K562 (cell line): ENCODE results near the gene CDC6. TPM values are rescaled to one million over a fixed set of nuclear protein-coding genes. Genes with fewer than 3 reads are reported as not detected.

Experiments
- ETV1 ChIP-seq: fragments of 450-650 bp; conservative IDR thresholded peaks from 2 replicates; pipeline ENCODE4 v1.6.1; 2016; ENCODE audit warnings: missing genetic modification characterization, control low read depth, low read depth, missing compliant biosample characterization
- GTF2B ChIP-seq: IDR thresholded peaks from 2 replicates; pipeline ENCODE4 v1.6.1; 2011; ENCODE audit not compliant: insufficient read length; ENCODE audit errors: extremely low read depth
- HNRNPLL ChIP-seq: fragments of 200-400 bp; formaldehyde crosslinking; IDR thresholded peaks from 2 replicates; pipeline ENCODE4 v1.6.1; 2017; ENCODE audit warnings: low read length, low read depth, mild to moderate bottlenecking; ENCODE audit not compliant: poor library complexity, severe bottlenecking
- KDM5B ChIP-seq: fragments of 200-600 bp; sonication (generic); IDR thresholded peaks from 2 replicates; pipeline ENCODE4 v1.6.1; 2012; ENCODE audit warnings: low read depth, mild to moderate bottlenecking, moderate library complexity, low read length, control low read depth, inconsistent platforms; ENCODE audit not compliant: insufficient replicate concordance
- MGA ChIP-seq: fragments of 450-650 bp; IDR thresholded peaks from 2 replicates; pipeline ENCODE4 v1.6.1; 2016; ENCODE audit warnings: mild to moderate bottlenecking, moderate library complexity
- POLR2H ChIP-seq: IDR thresholded peaks from 2 replicates; pipeline ENCODE4 v1.6.1; 2016; ENCODE audit warnings: missing genetic modification characterization, low read depth, mild to moderate bottlenecking, control low read depth, missing compliant biosample characterization, moderate library complexity
- ZBTB5 ChIP-seq: fragments of 450-650 bp; IDR thresholded peaks from 2 replicates; pipeline ENCODE4 v1.6.1; 2017; ENCODE audit warnings: antibody characterized with exemption
- ZNF561 ChIP-seq: fragments of 450-650 bp; formaldehyde crosslinking; conservative IDR thresholded peaks from 2 replicates; pipeline ENCODE4 v1.4.0; 2020; ENCODE audit warnings: mild to moderate bottlenecking, moderate library complexity
- polyA plus RNA-seq, 8 experiments: library from polyadenylated mRNA; depleted of rRNA in 4 of 8; stranded (reverse) in 5 of 8; unstranded in 3 of 8; fragments of >200 nt; fragmentation: Nextera tagmentation in 2 of 8; fragmentation: Illumina TruSeq in 1 of 8; extraction: Ambion mirVana in 2 of 8; extraction: Trizol in 1 of 8; gene quantifications; 2 replicates each; pipeline versions ENCODE4 v1.2.1 to v1.2.3, GENCODE V29; 2011 to 2014; ENCODE audit warnings: inconsistent platforms in 1 of 8, missing spikeins in 1 of 8
- total RNA-seq, 7 experiments: library from RNA; depleted of rRNA in 6 of 7; stranded (reverse); fragments of >200 nt in 6 of 7; fragmentation: Illumina TruSeq in 2 of 7; extraction: Trizol in 2 of 7; gene quantifications; 2 replicates each; pipeline versions ENCODE4 v1.2.1 to v1.2.3, GENCODE V29; 2011 to 2021; ENCODE audit warnings: low replicate concordance in 1 of 7
- TF ChIP-seq, protein P1 (sequence below): fragments of 450-650 bp; formaldehyde crosslinking; IDR thresholded peaks from 2 replicates; pipeline ENCODE4 v1.4.0; 2020; ENCODE audit warnings: mild to moderate bottlenecking, moderate library complexity

CDC6 gene
- total and polyA plus RNA-seq, 9 of the 15 experiments (the other 6 are each of a cell fraction or from before 2014, with no cell fraction given), result 29.6 to 141 (median 106) TPM

DNA sequence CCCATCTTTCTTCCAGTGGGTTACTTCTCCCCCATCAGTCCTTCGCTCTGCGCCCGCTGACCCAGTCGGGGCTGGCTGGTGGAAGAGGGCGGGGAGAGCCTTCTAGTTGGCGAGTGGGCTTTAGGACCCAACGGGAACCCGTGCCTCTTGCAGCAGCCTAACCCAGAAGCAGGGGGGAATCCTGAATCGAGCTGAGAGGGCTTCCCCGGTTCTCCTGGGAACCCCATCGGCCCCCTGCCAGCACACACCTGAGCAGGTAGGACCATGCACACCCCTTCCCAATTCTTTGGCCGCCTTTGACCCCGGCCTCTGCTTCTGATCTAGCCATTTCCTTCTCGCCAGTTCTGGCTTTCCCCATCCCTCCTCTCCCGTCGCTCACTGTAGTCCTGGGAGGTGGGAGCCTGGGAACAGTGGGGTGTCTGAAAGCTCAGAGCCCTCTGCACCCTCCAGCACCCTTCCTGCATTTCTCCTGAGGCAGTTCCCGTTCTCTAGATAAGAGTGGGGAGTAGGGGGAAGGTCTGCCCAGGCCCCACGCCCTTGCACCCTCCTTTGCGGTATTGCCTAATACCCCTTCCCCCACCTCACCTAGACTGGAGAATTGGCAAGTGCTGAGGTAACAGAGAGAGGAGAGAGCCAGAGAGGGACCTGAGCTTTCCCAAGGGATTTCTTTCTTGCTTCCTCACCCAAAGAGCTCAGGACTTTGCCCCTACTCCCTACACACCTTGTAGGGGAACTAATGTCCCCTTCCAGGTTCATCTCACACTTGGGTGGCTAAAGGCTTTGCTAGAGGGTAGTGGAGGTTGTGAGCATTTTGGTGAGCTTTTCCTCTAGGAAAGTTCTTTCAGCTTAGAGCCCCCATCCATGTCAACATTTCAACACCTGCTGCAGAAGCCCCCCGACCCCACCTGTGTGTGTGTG lies 21.6 kb downstream of the CDC6 start, which contains the start of gene RARA (continued):
- no peak for TF ChIP-seq MGA
- TF ChIP-seq, protein P1, sequence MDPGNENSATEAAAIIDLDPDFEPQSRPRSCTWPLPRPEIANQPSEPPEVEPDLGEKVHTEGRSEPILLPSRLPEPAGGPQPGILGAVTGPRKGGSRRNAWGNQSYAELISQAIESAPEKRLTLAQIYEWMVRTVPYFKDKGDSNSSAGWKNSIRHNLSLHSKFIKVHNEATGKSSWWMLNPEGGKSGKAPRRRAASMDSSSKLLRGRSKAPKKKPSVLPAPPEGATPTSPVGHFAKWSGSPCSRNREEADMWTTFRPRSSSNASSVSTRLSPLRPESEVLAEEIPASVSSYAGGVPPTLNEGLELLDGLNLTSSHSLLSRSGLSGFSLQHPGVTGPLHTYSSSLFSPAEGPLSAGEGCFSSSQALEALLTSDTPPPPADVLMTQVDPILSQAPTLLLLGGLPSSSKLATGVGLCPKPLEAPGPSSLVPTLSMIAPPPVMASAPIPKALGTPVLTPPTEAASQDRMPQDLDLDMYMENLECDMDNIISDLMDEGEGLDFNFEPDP (CRISPR knock-in tag), result no peak
- TF ChIP-seq ZBTB5, result no peak
- no peak for TF ChIP-seq HNRNPLL
- TF ChIP-seq ETV1 (tag), result no peak
- TF ChIP-seq ZNF561 (CRISPR knock-in tag), result no peak
- TF ChIP-seq GTF2B, result no peak
- no peak for TF ChIP-seq POLR2H (tag)
- TF ChIP-seq KDM5B, result no peak
